ENCODE data around the gene TM4SF4.
"Not testable (repeated sequence)": the region's sequence is repeated elsewhere in the genome, so short reads cannot be mapped to it uniquely, and the experiment has no call there.

TM4SF4 gene, protein sequence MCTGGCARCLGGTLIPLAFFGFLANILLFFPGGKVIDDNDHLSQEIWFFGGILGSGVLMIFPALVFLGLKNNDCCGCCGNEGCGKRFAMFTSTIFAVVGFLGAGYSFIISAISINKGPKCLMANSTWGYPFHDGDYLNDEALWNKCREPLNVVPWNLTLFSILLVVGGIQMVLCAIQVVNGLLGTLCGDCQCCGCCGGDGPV

GRCh38 chr3:149474250-149474817 is at the start of gene TM4SF4:
TSS of gene TM4SF4 (plus strand) at chr3:149474697. CDS start at chr3:149474878, 181 bp downstream.
- no peak for DNase-seq (ENCODE audit: low spot score)

GRCh38 chr3:149424918-149425317 is 49.6 kb upstream of the TM4SF4 start:
- no peak for DNase-seq (ENCODE audit: low spot score)

DNA sequence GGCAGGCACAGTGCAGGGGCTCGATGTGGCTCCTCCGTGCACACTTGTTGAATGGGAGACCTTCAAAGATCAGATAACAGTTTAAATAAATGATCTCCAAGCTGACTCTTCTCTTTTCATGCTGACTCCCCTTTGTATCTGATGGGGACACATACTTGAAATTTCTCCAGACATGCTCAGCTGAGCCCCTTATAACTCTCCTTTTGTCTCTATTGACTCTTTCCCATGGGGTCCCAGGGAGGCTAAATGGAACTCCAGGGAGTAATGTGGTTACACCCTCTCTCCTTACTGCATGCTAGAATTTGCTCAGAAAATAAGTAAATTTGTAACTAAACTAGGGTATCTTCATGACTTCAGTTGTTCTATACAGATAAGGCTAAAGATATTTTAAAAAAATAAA is 48.2 kb upstream of the TM4SF4 start:
- no peak for DNase-seq (ENCODE audit: low spot score)

- DNase-seq (ENCODE audit: low spot score): no peak
Measured at GRCh38 chr3:149428087-149428486, 46.4 kb upstream of the TM4SF4 start.

DNA sequence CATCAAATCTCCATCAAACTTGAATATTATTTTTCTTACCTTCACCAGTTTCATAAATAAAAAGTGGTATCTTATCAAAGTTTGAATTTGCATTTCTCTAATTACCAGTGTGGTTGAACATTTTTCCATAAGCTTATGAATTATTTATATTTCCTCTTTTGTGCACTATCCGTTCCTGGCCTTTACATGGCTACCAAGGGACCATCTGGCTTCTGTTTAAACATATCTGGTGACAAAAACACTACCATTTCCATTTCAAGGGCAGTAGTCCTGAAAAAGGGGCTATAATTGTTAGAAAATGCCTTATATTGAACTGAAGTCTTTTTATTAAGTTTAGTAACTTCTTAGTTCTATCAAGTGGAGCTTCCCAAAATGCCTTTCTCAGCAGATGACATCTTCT is 44.3 kb upstream of the TM4SF4 start:
- no peak for DNase-seq (ENCODE audit: low spot score)

GRCh38 chr3:149432149-149432548 is 42.3 kb upstream of the TM4SF4 start:
- DNase-seq (ENCODE audit: low spot score): no peak

GRCh38 chr3:149435996-149436885 is 38.3 kb upstream of the TM4SF4 start:
- no peak for DNase-seq (ENCODE audit: low spot score)

DNA sequence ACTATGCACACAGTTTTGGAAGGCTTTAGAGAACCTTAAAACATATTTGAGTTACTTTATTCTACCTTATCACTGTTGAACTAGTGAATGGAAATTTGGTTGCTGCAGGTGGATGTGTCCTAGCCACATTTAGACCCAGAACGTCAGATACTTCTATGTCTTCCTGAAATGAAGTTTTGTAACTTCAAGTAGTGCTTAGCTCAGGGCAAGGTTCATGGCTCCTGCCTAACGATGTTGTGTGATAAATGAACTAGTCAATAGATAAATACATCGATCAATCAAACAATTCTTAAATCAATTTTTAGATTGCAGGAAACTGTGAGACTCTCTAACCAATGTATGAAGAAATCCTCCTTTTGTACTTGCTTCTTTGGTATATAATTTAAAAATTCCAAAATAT is 37.2 kb upstream of the TM4SF4 start:
- no peak for DNase-seq (ENCODE audit: low spot score)

GRCh38 chr3:149437710-149438109 is 36.8 kb upstream of the TM4SF4 start:
- no peak for DNase-seq (ENCODE audit: low spot score)

DNA sequence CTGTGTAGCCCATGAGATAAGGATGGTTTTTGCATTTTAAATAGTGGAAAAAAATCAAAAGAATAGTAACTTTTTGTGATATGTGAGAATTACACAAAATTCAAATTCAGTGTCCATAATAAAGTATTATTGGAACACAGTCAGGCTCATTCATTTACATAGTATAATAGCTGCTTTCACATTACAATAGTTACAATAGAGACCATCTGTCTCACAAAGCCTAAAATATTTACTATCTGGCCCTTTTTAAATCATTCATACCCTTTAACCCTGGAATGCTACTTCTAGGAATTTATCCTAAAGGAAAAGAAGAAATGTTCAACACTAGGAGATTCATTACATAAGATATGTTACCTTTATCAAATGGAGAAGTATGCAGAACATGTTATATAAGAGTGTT is 35.5 kb upstream of the TM4SF4 start:
- DNase-seq (ENCODE audit: low spot score): no peak

GRCh38 chr3:149441642-149442041 is 32.9 kb upstream of the TM4SF4 start:
- no peak for DNase-seq (ENCODE audit: low spot score)

GRCh38 chr3:149442043-149442442 is 32.5 kb upstream of the TM4SF4 start:
- no peak for DNase-seq (ENCODE audit: low spot score)

- DNase-seq (ENCODE audit: low spot score): peak; percentile 53
Measured at GRCh38 chr3:149442851-149443544, 31.5 kb upstream of the TM4SF4 start.

DNA sequence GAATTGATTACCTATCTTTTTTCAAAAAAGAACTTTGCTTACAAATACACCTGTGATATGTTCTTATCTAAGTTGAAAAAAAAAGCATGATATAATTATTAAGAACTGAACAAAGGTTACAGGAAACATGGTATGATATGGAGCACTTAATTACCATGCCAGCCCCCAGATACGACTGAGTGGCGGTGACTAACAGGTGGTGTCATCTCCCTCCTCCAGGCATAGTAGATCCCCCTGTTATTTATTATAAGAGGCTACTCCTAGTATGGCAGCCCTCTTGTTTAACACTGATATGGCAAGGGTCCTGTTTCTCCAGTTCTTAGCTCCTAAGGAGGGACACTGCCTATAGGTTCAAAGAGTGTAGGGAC is 31.0 kb upstream of the TM4SF4 start:
- no peak for DNase-seq (ENCODE audit: low spot score)

DNA sequence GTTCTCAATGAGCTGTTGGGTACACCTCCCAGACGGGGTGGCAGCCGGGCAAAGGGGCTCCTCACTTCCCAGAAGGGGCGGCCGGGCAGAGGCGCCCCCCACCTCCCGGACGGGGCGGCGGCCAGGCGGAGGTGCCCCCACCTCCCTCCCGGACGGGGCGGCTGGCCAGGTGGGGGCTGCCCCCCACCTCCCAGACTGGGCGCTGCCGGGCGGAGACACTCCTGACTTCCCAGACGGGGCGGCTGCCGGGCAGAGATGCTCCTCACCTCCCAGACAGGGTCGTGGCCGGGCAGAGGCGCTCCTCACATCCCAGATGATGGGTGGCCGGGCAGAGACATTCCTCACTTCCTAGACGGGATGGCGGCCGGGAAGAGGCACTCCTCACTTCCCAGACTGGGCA is 29.6 kb upstream of the TM4SF4 start:
- DNase-seq (ENCODE audit: low spot score): not testable (repeated sequence)

- DNase-seq (ENCODE audit: low spot score): peak; percentile 66
Measured at GRCh38 chr3:149448331-149448831, 26.1 kb upstream of the TM4SF4 start.

DNA sequence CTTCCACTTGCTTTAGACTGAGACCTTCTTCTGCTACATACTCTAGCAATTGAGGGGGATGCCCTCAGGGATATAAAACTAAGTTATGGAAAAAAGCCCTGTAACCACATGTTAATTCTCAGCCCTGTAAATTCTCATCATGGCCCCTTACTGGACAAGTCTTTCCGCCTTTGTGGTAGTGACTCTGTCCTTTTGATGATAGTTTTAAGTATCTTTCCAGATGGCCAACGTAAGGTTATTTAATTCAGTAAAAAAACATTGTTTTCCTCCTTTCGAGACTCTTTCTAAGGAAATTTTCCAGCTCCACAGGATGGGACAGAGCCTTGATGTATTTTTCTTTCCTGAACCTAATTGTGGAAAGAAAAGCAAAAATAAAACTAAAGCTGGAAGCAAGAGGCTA is 25.3 kb upstream of the TM4SF4 start:
- no peak for DNase-seq (ENCODE audit: low spot score)

DNA sequence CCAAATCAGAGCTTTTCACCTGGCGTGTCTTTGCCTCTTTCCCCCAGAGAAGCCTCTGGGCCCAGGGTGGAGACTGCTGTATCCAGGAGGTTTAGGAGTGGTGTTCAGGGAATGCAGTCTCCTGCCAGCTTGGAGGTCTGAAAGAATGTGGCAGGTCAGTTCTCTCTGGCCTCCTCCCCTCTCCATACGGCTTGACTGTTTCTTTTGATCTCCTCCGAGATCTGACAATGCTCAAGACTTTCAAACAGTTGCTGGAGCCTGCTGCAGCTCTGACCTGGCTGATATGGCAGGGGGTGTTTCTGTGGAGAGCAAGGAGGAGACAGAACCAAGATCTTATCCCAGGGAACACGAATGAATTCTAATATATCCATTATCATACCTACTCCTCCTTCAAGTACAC is 24.7 kb upstream of the TM4SF4 start:
- DNase-seq (ENCODE audit: low spot score): no peak

DNA sequence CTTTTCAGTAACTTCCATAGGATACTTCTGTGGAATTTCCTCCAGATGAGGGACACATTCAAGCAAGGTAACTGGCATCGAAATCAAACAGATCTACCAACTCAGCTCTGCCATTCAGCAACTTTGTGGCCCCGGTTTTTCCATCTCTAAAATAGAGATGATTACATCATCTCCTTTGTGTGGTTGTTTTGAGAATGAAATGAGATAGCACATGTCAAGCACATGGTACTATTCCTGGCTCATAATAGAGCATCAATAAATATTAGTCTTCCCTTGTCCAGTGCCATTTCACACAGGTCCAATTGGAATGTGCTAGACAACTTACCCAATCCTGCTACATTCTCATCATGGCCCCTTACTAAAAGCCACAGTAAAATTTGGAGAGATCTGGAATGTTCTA is 24.2 kb upstream of the TM4SF4 start:
- no peak for DNase-seq (ENCODE audit: low spot score)

DNA sequence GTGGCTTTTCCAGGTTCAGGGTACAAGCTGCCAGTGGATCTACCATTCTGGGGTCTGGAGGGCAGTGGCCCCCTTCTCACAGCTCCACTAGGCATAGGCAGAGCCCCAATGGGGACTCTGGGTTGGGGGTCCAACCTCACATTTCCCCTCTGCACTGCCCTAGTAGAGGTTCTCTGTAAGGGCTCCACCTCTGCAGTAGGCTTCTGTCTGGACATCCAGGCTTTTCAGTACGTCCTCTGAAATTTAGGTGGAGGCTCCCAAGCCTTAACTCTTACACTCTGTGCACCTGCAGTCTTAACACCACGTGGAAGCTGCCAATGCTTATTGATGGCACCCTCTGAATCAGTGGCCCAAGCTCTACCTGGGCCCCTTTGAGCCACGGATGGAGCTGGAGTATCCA is 22.5 kb upstream of the TM4SF4 start:
- no peak for DNase-seq (ENCODE audit: low spot score)

GRCh38 chr3:149453140-149453805 is 21.2 kb upstream of the TM4SF4 start:
- DNase-seq (ENCODE audit: low spot score): no peak

- DNase-seq (ENCODE audit: low spot score): peak; percentile 54
Measured at GRCh38 chr3:149454746-149455145, 19.8 kb upstream of the TM4SF4 start.

Measured in AG20443 (cell line).